A549 (cell line): ENCODE results near the gene DHX29. TPM values are rescaled to one million over a fixed set of nuclear protein-coding genes. Genes with fewer than 3 reads are reported as not detected.
"Not testable (repeated sequence)": the region's sequence is repeated elsewhere in the genome, so short reads cannot be mapped to it uniquely, and the experiment has no call there.

Experiments
- ATAC-seq, 2 experiments: fragments of 200-7000 bp in 1 of 2; fragments of >200 bp in 1 of 2; cut with Nextera tagmentation in 1 of 2; cut with Tn5 transposase in 1 of 2; 3 replicates each; pipeline versions ENCODE4 v1.8.0 to v1.9.1; 2018 to 2020; ENCODE audit warnings: mild to moderate bottlenecking in 1 of 2, moderate library complexity in 1 of 2
- CTCF ChIA-PET: fragments of 300-600 bp; sonication (Branson Sonifier 250); formaldehyde crosslinking; extraction: SDS; loops from one replicate; lab custom pipeline; 2021; ENCODE audit warnings: antibody characterized with exemption, inconsistent platforms; lab: Yijun Ruan, JAX
- POLR2A ChIA-PET: fragments of 350-600 bp; formaldehyde crosslinking; extraction: SDS; loops from one replicate; lab custom pipeline; 2021; ENCODE audit warnings: antibody characterized with exemption, inconsistent platforms; lab: Yijun Ruan, JAX
- DNase-seq, 2 experiments: peaks; one replicate each; pipeline versions ENCODE4 v3.0.0 to v3.0.0-alpha.2; 2011 to 2016; ENCODE audit warnings: low read depth in 1 of 2, low spot score in 1 of 2
- FAIRE-seq: peaks from 2 replicates; lab custom pipeline; 2011; peaks lifted over from hg19 to GRCh38; lab: Jason Lieb, UNC
- H3K27ac ChIP-seq, 2 experiments: fragments of >200 bp; sonication (Bioruptor Twin); formaldehyde crosslinking; 3 replicates each; pipeline ENCODE4 v1.5.1; 2016 to 2017
- H3K4me1 ChIP-seq: fragments of >200 bp; sonication (Bioruptor Twin); formaldehyde crosslinking; 3 replicates; pipeline ENCODE4 v1.6.1; 2016
- H3K4me2 ChIP-seq: fragments of >200 bp; sonication (Bioruptor Twin); formaldehyde crosslinking; 3 replicates; pipeline ENCODE4 v1.6.1; 2016
- H3K4me3 ChIP-seq: fragments of >200 bp; sonication (Bioruptor Twin); formaldehyde crosslinking; 3 replicates; pipeline ENCODE4 v1.5.1; 2016
- H3K9me3 ChIP-seq: fragments of >200 bp; sonication (Bioruptor Twin); formaldehyde crosslinking; 3 replicates; pipeline ENCODE4 v1.6.1; 2016
- ATOH8 ChIP-seq: fragments of 250-450 bp; sonication (Bioruptor Pico); IDR thresholded peaks from 2 replicates; pipeline ENCODE4 v1.5.0; 2020; ENCODE audit warnings: low read depth, mild to moderate bottlenecking, moderate library complexity
- CHD2 ChIP-seq: fragments of 150-350 bp; IDR thresholded peaks from 2 replicates; pipeline ENCODE4 v1.6.1; 2014; ENCODE audit warnings: low read length; ENCODE audit not compliant: partially characterized antibody
- EHMT2 ChIP-seq: fragments of 200-600 bp; sonication (generic); IDR thresholded peaks from 2 replicates; pipeline ENCODE4 v1.6.1; 2016; ENCODE audit warnings: antibody characterized with exemption, low read depth, mild to moderate bottlenecking, moderate library complexity
- FOXS1 ChIP-seq: fragments of 250-450 bp; sonication (Bioruptor Pico); IDR thresholded peaks from 2 replicates; pipeline ENCODE4 v1.5.0; 2020; ENCODE audit warnings: mild to moderate bottlenecking, moderate library complexity
- HDAC2 ChIP-seq: fragments of 200-600 bp; sonication (generic); IDR thresholded peaks from 2 replicates; pipeline ENCODE4 v1.6.1; 2016
- HOXB5 ChIP-seq: fragments of 250-450 bp; sonication (Bioruptor Pico); IDR thresholded peaks from 2 replicates; pipeline ENCODE4 v1.5.0; 2020; ENCODE audit warnings: mild to moderate bottlenecking, moderate library complexity
- JUN ChIP-seq, 2 experiments: fragments of >200 bp; sonication (Bioruptor Twin); formaldehyde crosslinking; IDR thresholded peaks; 2 replicates in 1 of 2; 3 replicates in 1 of 2; pipeline ENCODE4 v1.6.1; 2016 to 2017
- JUNB ChIP-seq: fragments of >200 bp; sonication (Bioruptor Twin); formaldehyde crosslinking; IDR thresholded peaks from 2 replicates; pipeline ENCODE4 v1.6.1; 2016
- KDM1A ChIP-seq: fragments of 200-600 bp; sonication (generic); IDR thresholded peaks from 2 replicates; pipeline ENCODE4 v1.6.1; 2016; ENCODE audit warnings: low read depth, mild to moderate bottlenecking
- MAFK ChIP-seq: fragments of 450-650 bp; IDR thresholded peaks from 2 replicates; pipeline ENCODE4 v1.6.1; 2014; ENCODE audit not compliant: partially characterized antibody
- MAX ChIP-seq: IDR thresholded peaks from 2 replicates; pipeline ENCODE4 v1.6.1; 2012
- MAZ ChIP-seq: fragments of 150-350 bp; IDR thresholded peaks from 2 replicates; pipeline ENCODE4 v1.6.1; 2014; ENCODE audit warnings: antibody characterized with exemption, low read depth, low read length, borderline replicate concordance
- NPAS2 ChIP-seq: fragments of 250-450 bp; sonication (Bioruptor Pico); IDR thresholded peaks from 2 replicates; pipeline ENCODE4 v1.8.0; 2022; ENCODE audit warnings: mild to moderate bottlenecking, moderate library complexity, borderline replicate concordance
- SMC3 ChIP-seq: fragments of >200 bp; sonication (Bioruptor Twin); formaldehyde crosslinking; IDR thresholded peaks from 3 replicates; pipeline ENCODE4 v1.6.1; 2018; ENCODE audit warnings: inconsistent platforms
- SREBF2 ChIP-seq: fragments of 450-650 bp; IDR thresholded peaks from 2 replicates; pipeline ENCODE4 v1.6.1; 2014; ENCODE audit warnings: mild to moderate bottlenecking, moderate library complexity
- USF2 ChIP-seq: fragments of 450-650 bp; IDR thresholded peaks from 2 replicates; pipeline ENCODE4 v1.6.1; 2014; ENCODE audit warnings: antibody characterized with exemption
- WGBS: methylation state at CpG from one replicate; pipeline ENCODE4 v1.1.6; 2017; ENCODE audit errors: missing lambda C conversion rate; 5-methylcytosine and 5-hydroxymethylcytosine counted together
- polyA plus RNA-seq, 4 experiments: library from polyadenylated mRNA; depleted of rRNA in 3 of 4; stranded (reverse); fragments of >200 nt; fragmentation: RNase III in 1 of 4; extraction: RNeasy Plus Mini Kit Qiagen cat#74134 plus additional on column Dnase treatment in 1 of 4; gene quantifications; 2 replicates in 3 of 4; 3 replicates in 1 of 4; pipeline ENCODE4 v1.2.3, GENCODE V29; 2011 to 2017
- TF ChIP-seq, protein P1 (sequence below): IDR thresholded peaks from 2 replicates; pipeline ENCODE4 v1.6.1; 2012
- TF ChIP-seq, protein P2 (sequence below): fragments of >200 bp; sonication (Bioruptor Twin); formaldehyde crosslinking; IDR thresholded peaks from 3 replicates; pipeline ENCODE4 v1.6.1; 2016
- TF ChIP-seq, protein P3 (sequence below): fragments of 250-450 bp; sonication (Bioruptor Pico); IDR thresholded peaks from 2 replicates; pipeline ENCODE4 v1.5.0; 2021; ENCODE audit warnings: mild to moderate bottlenecking, moderate library complexity, borderline replicate concordance

The DHX29 gene
- polyA plus RNA-seq, 2 of the 4 experiments (the other 2 are of a cell fraction) = 12.3 to 25.4 TPM

- DNase-seq (no peak), ATAC-seq (no peak), FAIRE-seq (no peak)
- 93% methylated on average over 1 of the region's 1 CpG for WGBS
- Histone ChIP-seq H3K4me3 (no peak overlapping the region), H3K4me2 (no peak overlapping the region), H3K27ac (no peak overlapping the region), H3K9me3 (no peaks in the 10 kb centered on the region), H3K4me1 (peaks cover 6% of the 10 kb centered on the region; the same call in 2 of the 3 replicates)
- TF ChIP-seq HDAC2 (no peak), NPAS2 (CRISPR knock-in tag) (no peak), MAX (no peak), USF2 (no peak), ATOH8 (no peak), EHMT2 (no peak), KDM1A (no peak), MAFK (no peak), JUNB (no peak), CHD2 (no peak), SMC3 (no peak), FOXS1 (CRISPR knock-in tag) (no peak), HOXB5 (CRISPR knock-in tag) (no peak), MAZ (no peak), SREBF2 (no peak), JUN (IDR thresholded peaks at IDR 0.05) (no peak)
- TF ChIP-seq, protein P1, sequence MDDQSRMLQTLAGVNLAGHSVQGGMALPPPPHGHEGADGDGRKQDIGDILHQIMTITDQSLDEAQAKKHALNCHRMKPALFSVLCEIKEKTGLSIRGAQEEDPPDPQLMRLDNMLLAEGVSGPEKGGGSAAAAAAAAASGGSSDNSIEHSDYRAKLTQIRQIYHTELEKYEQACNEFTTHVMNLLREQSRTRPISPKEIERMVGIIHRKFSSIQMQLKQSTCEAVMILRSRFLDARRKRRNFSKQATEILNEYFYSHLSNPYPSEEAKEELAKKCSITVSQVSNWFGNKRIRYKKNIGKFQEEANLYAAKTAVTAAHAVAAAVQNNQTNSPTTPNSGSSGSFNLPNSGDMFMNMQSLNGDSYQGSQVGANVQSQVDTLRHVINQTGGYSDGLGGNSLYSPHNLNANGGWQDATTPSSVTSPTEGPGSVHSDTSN = no peak
- TF ChIP-seq, protein P2, sequence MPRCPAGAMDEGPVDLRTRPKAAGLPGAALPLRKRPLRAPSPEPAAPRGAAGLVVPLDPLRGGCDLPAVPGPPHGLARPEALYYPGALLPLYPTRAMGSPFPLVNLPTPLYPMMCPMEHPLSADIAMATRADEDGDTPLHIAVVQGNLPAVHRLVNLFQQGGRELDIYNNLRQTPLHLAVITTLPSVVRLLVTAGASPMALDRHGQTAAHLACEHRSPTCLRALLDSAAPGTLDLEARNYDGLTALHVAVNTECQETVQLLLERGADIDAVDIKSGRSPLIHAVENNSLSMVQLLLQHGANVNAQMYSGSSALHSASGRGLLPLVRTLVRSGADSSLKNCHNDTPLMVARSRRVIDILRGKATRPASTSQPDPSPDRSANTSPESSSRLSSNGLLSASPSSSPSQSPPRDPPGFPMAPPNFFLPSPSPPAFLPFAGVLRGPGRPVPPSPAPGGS = no peak
- TF ChIP-seq, protein P3, sequence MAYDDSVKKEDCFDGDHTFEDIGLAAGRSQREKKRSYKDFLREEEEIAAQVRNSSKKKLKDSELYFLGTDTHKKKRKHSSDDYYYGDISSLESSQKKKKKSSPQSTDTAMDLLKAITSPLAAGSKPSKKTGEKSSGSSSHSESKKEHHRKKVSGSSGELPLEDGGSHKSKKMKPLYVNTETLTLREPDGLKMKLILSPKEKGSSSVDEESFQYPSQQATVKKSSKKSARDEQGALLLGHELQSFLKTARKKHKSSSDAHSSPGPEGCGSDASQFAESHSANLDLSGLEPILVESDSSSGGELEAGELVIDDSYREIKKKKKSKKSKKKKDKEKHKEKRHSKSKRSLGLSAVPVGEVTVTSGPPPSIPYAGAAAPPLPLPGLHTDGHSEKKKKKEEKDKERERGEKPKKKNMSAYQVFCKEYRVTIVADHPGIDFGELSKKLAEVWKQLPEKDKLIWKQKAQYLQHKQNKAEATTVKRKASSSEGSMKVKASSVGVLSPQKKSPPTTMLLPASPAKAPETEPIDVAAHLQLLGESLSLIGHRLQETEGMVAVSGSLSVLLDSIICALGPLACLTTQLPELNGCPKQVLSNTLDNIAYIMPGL (CRISPR knock-in tag) = no peak
- POLR2A ChIA-PET = no interaction called here
- CTCF ChIA-PET = interaction anchor here (0.7 to 0.8 kb wide), 2 partner anchors 12 to 763 kb away, joined by 4 read pairs; partner anchors contain the start of genes DHX29 and MTREX
These were observed 12.0 kb upstream of the DHX29 start for GRCh38 chr5:55319491-55319890.

DNA sequence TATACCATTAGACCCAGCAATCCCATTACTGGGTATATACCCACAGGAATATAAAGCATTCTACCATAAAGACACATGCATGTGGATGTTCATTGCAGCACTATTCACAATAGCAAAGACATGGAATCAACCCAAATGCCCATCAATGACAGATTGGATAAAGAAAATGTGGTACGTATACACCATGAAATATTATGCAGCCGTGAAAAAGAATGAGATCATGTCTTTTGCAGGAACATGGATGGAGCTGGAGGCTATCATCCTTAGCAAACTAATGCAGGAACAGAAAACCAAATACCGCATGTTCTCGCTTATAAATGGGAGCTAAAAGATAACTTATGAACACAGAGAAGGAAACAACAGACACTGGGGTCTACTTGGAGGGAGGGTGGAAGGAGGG is 10.7 kb upstream of the DHX29 start:
- H3K4me3 ChIP-seq, DNase-seq, H3K4me1 ChIP-seq, H3K9me3 ChIP-seq, FAIRE-seq, H3K4me2 ChIP-seq, H3K27ac ChIP-seq, POLR2A ChIA-PET, ATAC-seq: not testable (repeated sequence)
- CTCF ChIA-PET = interaction anchor here (0.9 to 1.1 kb wide), 2 partner anchors 10 to 92 kb away, joined by 3 to 4 read pairs; no protein-coding TSS in a partner anchor
- WGBS = 95% methylated on average over 4 of the region's 4 CpGs
- 0 out of 2 replicates have a peak, but pooled peaks have one; percentile 39 for TF ChIP-seq KDM1A
